HG03095 (cell line): Measurements from ENCODE around the gene NPLOC4.

ENCODE experiments used
- ATAC-seq: cut with Tn5 transposase; IDR thresholded peaks from one replicate; pipeline ENCODE4 v1.9.1; 2021; ENCODE audit warnings: moderate library complexity; ENCODE audit not compliant: unreplicated experiment

The NPLOC4 gene

DNA sequence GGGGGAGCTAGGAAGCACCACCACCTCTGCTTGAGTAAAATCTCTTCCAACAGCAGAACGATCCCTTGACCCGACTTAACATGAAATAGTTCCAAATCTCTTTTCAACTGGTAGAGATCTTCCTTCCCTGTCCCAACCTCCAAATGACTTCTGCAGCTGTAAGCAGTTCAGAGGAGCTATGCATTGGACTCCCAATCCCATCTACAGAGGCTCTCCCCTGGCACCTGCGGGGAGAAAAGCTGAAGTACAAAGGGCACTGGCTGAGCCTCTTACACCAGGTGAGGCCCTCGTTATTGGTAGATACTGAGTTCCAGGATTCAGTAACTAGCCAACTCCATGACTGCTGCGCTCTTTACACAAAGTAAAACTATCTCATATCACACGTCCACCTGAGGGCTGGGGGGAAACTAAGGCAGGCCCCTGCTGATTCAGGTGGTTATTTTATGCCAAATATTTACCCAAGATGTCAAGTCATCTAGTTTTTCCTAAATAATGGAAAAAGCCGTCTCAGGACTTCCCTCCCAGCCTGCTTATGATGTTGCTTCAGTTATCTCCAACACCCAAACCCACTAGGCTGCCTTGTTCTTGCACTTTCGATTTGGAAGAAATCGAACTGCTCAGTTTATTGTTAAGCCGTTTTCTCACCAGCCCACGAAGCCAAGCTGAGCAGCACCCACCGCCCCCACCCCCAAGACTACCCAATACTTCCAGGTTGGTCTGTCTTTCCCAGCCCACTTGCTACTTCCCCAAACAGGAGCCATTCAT lies 127.5 kb downstream of the NPLOC4 start:
- ATAC-seq = no peak

DNA sequence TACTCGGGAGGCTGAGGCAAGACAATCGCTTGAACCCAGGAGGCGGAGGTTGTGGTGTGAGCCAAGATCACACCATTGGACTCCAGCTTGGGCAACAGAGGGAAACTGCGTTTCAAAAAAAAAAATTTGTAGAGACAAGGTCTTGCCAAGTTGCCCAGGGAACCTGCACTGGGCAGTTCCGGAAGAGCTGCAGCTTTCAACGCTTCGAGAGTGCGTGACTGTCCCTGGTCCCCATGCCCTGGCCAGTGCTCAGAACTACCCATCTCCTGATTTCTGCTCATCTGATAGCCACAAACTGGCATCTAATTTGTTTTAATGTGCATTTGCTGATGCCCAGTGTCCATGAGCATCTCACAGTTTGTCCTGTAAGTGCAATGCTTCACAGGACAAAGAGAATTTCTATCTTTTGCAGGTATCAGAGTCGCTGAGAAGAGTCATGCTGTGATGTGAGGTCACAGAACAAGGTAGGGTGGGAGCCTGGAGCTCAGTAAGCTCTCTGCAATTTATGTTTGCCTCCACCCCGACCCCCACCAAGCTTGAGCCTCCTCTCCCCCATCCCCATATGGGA lies 128.2 kb downstream of the NPLOC4 start:
- no peak for ATAC-seq
